Omental fat pad (tissue), 4 donors: ENCODE data around the gene NRCAM. TPM values are rescaled to one million over a fixed set of nuclear protein-coding genes. Genes with fewer than 3 reads are reported as not detected.

Experiments
- ATAC-seq: fragments of 150-250 bp; one replicate; pipeline ENCODE4 v1.9.1; 2016; ENCODE audit warnings: mild to moderate bottlenecking, moderate library complexity; ENCODE audit not compliant: low FRiP score
- DNase-seq: peaks from one replicate; pipeline ENCODE4 v3.0.0-alpha.2; 2019; ENCODE audit warnings: low spot score
- total RNA-seq, 4 donors: library from RNA; depleted of rRNA; stranded (reverse); fragments of >200 nt; gene quantifications; one replicate each; pipeline ENCODE4 v1.1.0, GENCODE V29; 2016
- TF ChIP-seq, protein P1 (sequence below), 3 donors: fragments of 450-650 bp; IDR thresholded peaks; one replicate each; pipeline ENCODE4 v1.5.1; 2016 to 2017; ENCODE audit warnings: antibody characterized with exemption in 3 of 3, mild to moderate bottlenecking in 3 of 3, moderate library complexity in 2 of 3

NRCAM gene
- total RNA-seq, 4 donors from 2014 or later: 1.9 to 6.5 (median 4.6) TPM

DNA sequence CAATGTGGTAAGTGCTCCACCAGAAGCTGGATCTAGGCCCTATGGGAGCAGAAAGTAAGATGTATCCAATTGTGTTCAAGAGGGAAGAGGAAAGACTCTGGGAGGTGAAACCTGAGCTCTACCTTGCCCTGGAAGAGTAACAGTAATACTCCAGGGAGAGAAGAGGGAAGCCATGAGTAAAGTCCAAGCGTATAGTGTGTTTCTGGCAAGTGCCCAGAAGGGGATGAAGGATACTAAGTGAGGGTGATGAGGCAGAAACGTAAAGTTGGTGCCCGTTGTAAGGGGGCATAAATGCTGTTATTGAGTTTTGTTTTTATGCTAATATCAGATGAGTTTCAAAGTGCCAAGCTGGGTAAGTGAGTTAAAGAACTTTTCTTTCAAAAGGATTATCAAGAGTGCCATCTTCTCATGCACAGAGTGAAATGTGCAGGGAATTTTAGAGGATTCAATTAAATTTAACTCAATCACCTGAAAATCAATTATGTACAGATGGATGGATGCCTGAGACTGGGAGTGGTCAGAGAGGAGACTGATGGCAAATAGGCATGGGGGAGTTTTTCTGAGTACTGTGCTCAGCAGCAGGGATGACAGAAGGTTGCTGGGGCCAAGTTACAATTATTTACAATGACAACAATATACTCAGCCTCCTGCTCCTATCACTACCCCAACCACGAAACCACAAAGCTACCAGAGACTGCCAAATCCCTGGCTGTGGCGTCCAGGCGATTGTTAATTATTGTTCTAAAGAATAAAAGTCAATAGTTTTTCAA is 202.8 kb downstream of the NRCAM start:
- no peak for DNase-seq
- TF ChIP-seq, protein P1, sequence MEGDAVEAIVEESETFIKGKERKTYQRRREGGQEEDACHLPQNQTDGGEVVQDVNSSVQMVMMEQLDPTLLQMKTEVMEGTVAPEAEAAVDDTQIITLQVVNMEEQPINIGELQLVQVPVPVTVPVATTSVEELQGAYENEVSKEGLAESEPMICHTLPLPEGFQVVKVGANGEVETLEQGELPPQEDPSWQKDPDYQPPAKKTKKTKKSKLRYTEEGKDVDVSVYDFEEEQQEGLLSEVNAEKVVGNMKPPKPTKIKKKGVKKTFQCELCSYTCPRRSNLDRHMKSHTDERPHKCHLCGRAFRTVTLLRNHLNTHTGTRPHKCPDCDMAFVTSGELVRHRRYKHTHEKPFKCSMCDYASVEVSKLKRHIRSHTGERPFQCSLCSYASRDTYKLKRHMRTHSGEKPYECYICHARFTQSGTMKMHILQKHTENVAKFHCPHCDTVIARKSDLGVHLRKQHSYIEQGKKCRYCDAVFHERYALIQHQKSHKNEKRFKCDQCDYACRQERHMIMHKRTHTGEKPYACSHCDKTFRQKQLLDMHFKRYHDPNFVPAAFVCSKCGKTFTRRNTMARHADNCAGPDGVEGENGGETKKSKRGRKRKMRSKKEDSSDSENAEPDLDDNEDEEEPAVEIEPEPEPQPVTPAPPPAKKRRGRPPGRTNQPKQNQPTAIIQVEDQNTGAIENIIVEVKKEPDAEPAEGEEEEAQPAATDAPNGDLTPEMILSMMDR (IDR thresholded peaks at IDR 0.05): no peak
- ATAC-seq: no peak

DNA sequence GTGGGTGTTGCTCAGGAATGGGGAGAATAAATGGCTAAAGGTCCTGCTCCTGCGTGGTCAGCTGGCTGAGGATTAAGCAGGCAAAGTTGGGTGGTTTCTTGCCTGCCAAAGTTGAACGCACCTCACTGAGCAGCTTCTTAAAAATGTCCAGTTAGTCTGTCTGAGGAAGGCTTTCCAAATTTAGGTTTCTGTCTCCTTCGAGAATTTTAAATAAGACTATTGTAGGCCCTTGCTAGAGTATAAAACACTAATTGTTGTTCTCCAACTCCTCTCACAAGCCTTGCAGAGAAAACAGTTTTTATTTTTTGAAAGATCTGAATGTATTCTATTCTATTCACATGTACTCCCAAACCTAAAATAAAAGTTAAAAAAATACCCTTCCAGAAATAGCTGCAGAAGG is 204.1 kb downstream of the NRCAM start:
- ATAC-seq (no peak), DNase-seq (no peak)
- TF ChIP-seq, protein P1 (IDR thresholded peaks at IDR 0.05): no peak

DNA sequence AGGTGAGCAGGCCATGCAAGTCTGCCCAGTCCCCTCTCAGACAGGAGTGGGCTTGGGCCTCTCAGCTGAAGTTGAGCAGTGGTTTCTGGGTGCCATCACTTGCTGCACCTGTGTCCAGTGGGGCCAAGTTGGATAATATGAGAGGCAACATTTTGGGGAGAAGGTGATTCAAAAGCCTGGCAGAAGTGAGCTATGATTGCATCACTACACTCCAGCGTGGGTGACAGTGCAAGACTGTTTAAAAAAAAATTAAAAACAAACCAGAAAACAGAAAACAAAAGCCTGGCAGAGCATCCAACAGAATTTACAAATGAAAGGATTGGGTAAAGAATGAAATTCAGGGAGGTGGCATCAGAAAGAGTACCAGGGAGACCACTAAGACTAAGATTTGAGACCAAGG is 204.5 kb downstream of the NRCAM start:
- ATAC-seq: no peak
- TF ChIP-seq, protein P1 (IDR thresholded peaks at IDR 0.05): no peak
- DNase-seq: no peak

DNA sequence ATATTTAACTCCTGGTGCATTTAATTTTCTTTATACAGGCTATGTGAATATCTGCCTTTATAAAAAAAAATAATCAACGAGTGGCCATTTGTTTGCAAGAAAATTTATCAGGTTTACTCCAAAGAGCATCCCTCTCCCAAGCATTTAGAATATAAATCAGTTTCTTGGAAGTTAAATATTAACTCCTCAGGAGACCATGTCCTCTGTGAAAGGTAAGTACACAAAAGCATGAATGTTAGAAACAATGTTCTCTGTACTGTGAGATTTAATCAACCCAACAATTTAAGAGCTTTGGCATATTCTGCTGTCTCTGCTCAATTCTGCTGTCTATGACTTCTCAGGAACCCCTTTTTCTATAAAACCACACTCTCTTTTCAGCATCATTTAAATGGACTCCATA is 206.8 kb downstream of the NRCAM start:
- no peak for DNase-seq
- TF ChIP-seq, protein P1 (IDR thresholded peaks at IDR 0.05): no peak
- no peak for ATAC-seq

DNA sequence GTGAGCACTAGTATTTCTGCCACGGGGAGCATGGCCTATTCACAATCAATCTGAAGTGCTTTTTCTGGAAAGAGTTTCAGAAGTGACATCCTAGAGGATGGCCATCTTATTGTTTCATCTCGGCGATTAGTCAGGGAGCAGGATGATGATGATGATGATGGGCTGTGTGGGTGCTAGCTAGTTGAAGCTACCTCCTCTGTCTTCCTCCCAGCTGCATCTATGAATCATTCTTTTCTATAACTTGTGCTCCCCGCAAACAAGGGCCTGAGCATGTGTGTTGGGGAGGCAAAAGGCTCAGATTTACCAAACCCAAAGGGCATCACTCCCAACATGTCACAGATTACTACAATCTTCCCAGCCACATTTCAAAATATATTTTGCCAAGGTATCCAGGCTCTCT is 207.4 kb downstream of the NRCAM start:
- TF ChIP-seq, protein P1 (IDR thresholded peaks at IDR 0.05): no peak
- ATAC-seq (no peak), DNase-seq (no peak)

DNA sequence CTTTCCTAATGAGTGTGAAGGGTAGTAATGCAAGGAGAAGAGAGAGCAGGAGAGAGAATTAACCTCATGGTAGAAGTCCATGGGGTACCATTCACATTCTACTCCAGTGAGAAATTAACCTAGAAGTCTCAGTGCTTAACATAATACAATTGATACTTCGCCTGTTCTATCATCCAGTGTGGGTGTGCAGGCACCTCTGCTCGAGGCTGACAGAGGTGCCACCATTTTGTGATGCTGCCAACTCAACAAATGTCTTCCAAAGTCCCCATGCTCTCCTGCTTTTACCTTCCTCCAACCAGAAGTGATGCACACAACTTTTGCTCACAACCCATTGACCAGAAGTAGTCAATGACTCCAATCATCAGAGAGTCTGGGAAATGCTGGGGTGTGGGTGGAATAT is 207.8 kb downstream of the NRCAM start:
- ATAC-seq (no peak), DNase-seq (no peak)
- TF ChIP-seq, protein P1 (IDR thresholded peaks at IDR 0.05): no peak

DNA sequence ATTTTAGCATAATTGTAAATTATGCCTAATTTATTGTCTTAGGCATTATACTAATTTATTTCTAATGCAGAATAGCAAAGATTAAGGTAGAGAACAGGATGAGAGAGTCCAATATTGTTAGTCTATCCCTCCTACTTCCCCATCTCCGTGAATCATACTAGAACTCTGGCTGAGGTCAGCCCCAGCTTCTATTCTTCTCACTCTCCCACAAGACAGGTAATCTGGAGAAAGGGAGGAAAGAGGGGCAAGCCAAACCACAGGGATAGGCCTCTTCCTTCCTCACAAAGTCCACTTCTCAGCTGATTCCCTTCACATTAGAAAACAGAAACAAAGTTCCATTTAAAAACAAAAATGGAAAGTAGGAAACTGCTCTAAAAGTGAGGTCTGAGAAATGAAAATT is 208.6 kb downstream of the NRCAM start:
- no peak for DNase-seq
- ATAC-seq: no peak
- TF ChIP-seq, protein P1 (IDR thresholded peaks at IDR 0.05): no peak
